Sciatic nerve (tissue), 2 donors: ENCODE measurements around the gene SLC6A19. TPM values are rescaled to one million over a fixed set of nuclear protein-coding genes. Genes with fewer than 3 reads are reported as not detected.
"Not testable (repeated sequence)": the region's sequence is repeated elsewhere in the genome, so short reads cannot be mapped to it uniquely, and the experiment has no call there.

Experiments
- ATAC-seq: fragments of 200-7000 bp; cut with Tn5 transposase; one replicate; pipeline ENCODE4 v1.9.1; 2020; ENCODE audit warnings: mild to moderate bottlenecking, moderate library complexity
- DNase-seq: peaks from one replicate; pipeline ENCODE4 v3.0.0-alpha.2; 2020; ENCODE audit warnings: low spot score
- intact Hi-C: fragments of 100-400 bp; cut with DNase I; formaldehyde crosslinking; loops from one replicate; pipeline ENCODE4 v1.14.2; 2022
- total RNA-seq: library from RNA; stranded (reverse); fragmentation: NEBNext Ultra II Directional; extraction: Animal tissue kit (Norgen Biotek cat#: 25700); gene quantifications from one replicate; pipeline ENCODE4 v1.2.1, GENCODE V29; 2021
- donor health status: DM: no; HTN: no; CAD: no.
- donor health status: DM: no; HTN: no; CAD: no.

SLC6A19 gene
- total RNA-seq, 1 donor from 2014 or later: 0.09 TPM

DNA sequence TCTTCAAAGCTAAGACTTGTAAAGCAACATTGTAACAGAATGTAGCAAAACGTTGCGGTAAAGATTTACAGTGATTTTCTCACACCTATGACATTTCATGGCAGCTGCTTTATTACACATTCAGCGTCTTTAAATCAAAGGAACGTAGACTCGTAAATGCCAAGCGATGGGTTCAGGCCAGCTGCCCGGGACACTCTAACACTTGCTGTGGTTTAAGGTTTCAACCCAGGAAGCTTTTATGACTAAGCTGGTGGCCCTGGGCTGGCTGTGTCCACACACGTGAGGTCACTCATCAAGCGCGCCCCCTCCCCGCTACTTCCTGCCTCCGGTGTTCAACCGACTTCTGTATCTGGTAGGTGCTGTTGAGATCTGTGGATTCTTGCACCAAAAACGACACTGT lies 26.3 kb downstream of the SLC6A19 start:
- no peak for ATAC-seq
- DNase-seq: no peak
- intact Hi-C loops: no loop called here

GRCh38 chr5:1228120-1228519 lies 26.7 kb downstream of the SLC6A19 start:
- intact Hi-C loops: no loop called here
- no peak for ATAC-seq
- DNase-seq: no peak

DNA sequence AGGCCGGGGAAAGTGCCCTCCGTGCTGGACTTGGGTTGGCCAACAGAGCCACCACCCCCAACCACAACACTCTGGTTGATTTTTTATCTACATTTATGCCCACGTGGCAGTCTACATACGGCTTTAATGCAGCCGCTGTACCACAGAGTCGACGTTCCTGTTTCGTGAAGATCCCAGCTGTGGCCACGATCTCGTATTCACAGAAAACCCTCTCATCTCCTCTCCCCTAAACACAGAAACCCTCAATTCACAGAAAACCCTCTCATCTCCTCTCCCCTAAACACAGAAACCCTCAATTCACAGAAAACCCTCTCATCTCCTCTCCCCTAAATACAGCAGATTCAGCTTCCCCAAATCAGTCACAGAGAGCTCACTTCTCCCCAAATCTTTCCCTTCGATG lies 27.6 kb downstream of the SLC6A19 start:
- ATAC-seq, intact Hi-C loops, DNase-seq: not testable (repeated sequence)

GRCh38 chr5:1229822-1230221 lies 28.4 kb downstream of the SLC6A19 start:
- ATAC-seq: no peak
- DNase-seq: no peak
- intact Hi-C loops: no loop called here

DNA sequence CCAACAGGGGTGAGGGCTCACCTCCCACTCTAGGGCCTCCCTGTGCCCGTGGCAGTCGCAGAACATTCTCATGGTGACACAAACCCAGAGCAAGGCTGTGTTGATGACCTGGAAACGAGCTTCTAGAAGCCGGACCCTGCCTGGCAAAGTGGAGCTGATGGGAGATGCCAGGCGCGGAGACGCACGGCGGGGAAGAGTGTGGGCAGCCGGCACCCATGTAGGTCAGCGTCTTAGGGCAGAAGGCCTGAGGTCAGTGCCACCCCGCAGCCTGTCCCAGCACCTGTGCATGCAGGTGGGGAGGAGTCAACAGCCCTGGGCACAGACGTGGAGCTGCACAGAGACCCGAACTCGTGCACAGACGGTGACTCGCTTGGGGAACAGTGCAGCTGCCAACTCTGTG lies 29.2 kb downstream of the SLC6A19 start:
- intact Hi-C loops: no loop called here
- DNase-seq (no peak), ATAC-seq (no peak)

- no peak for ATAC-seq
- intact Hi-C loops: no loop called here
- no peak for DNase-seq
These were observed 30.0 kb downstream of the SLC6A19 start for GRCh38 chr5:1231354-1231905.

- DNase-seq: no peak
- ATAC-seq: no peak
- intact Hi-C loops: no loop called here
These were observed 31.4 kb downstream of the SLC6A19 start for GRCh38 chr5:1232780-1233179.

DNA sequence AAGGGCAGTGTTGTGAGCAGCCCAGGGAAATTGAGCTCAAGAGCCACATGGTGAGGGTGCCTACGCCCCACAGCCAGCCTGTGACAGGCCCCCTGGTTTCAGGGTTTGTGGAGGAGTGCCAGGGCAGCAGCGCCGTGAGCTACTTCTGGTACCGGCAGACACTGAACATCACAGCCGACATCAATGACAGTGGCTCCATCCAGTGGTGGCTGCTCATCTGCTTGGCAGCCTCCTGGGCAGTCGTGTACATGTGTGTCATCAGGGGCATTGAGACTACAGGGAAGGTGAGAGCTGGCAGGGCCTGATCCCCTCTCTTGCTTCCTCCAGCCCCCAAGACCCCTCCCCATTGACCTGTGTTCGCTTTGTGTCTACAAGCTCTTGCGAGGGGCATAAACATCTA lies 34.0 kb downstream of the SLC6A19 start:
- DNase-seq (no peak), ATAC-seq (no peak)
- intact Hi-C loops: no loop called here

GRCh38 chr5:1235838-1236237 lies 34.4 kb downstream of the SLC6A19 start:
- DNase-seq: no peak
- intact Hi-C loops: no loop called here
- ATAC-seq: no peak

- ATAC-seq: no peak
- DNase-seq: no peak
- intact Hi-C loops: no loop called here
These were observed 38.3 kb downstream of the SLC6A19 start for GRCh38 chr5:1239505-1240251.

DNA sequence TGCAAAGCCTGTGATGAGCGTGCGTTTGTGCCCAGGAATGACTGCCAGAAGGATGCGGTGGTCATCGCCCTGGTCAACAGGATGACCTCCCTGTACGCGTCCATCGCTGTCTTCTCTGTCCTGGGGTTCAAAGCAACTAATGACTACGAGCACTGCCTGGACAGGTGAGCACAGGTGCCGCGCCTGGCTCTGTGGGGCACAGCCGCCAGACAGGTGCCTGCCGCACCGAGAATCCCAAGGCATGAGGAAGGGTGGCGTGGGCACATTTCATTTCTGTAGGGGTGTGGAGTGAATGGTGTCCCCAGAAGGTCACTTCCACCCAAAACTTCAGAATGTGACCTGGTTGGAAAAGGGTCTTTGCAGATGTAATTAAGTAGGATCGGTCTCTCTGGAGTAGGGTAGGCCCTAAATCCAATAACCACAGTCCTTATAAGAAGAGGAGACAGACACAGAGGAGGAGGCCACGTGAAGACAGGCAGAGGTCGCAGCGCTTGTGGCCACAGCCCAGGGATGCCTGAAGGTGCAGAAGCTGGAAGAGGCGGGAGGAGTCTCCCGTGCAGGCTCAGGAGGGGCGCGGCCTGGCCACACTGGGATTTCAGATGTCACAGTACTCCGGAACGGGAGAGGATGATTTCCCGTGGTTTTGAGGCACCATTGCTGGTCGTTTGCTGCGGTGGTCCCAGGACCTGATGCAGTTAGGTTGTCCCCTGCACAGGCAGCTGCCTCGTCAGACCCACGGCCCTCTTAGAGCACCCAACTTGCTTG lies 39.3 kb downstream of the SLC6A19 start:
- no peak for ATAC-seq
- intact Hi-C loops: no loop called here
- no peak for DNase-seq

DNA sequence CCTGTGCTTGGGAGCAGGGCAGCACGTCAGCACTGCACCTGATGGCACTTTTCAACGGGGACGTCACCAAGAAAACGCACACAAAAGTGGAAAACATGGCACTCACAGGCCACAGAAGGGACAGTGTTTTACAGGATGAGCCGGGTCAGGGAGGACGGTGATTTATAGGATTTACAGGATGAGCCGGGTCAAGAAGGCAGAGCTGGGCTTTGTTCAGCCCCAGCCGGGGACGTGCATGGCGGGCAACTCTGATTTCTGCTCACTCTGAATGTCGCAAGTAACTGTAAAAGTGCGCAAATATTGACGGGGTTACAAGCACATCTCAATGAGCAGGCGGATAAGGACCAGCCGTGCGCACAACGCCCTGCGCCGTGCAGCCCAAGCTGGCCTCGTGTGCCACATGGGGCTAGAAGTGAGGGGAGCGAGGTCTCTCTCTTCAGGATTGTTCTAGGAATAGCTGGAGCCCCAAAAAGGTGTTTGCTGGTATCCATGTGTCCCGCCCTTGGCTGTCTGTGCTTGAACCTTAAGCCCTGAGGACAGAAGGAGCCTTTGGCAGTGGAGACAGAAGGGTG lies 40.2 kb downstream of the SLC6A19 start:
- intact Hi-C loops: no loop called here
- ATAC-seq: no peak
- no peak for DNase-seq

- DNase-seq (no peak), ATAC-seq (no peak)
- intact Hi-C loops: no loop called here
These were observed 41.5 kb downstream of the SLC6A19 start for GRCh38 chr5:1242733-1243486.

DNA sequence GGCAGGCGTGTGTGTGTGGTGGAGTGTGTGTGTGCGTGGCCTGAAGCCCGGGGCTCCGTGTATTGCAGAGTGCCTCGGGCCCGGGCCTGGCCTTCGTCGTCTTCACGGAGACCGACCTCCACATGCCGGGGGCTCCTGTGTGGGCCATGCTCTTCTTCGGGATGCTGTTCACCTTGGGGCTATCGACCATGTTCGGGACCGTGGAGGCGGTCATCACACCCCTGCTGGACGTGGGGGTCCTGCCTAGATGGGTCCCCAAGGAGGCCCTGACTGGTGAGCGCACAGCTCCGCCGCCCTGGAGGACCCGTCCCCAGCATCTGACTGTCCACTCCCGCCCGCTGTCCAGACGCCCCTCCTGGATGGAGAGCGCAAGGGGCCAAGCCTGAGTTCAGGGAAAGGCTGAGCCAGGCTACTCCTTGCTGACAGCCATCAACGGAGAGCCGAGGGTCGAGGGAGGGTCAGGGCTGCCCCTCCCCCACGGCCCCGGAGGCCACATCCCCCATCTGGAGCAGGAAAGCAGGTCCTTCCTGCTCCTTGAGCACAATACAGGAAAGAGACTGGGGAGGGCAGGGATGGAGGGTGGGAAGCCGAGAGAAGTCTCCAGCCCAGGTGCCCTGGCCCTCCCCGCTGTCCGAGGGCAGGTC lies 42.2 kb downstream of the SLC6A19 start:
- DNase-seq (no peak), ATAC-seq (no peak)
- intact Hi-C loops: no loop called here

GRCh38 chr5:1244255-1244654 lies 42.9 kb downstream of the SLC6A19 start:
- intact Hi-C loops: no loop called here
- ATAC-seq (no peak), DNase-seq (no peak)

DNA sequence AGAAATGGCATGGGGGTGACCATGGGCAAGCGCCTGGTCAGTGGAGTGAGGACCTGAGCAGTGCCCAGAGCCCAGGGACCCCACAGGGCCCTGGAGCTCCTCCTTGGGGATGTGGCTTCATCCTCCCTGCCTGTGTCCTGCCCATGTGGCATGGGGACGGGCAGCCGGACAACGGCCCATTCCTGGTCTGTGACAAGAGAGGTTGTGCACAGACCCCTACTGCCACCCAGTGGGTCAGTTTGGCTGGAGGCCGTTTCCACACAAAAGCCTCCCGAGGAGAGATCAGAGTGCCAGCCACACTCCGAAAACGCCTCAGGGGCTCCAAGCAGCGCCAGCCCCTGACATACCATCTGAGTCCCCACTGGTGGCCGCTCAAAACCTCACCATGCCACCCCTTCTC lies 43.6 kb downstream of the SLC6A19 start:
- DNase-seq (no peak), ATAC-seq (no peak)
- intact Hi-C loops: no loop called here

DNA sequence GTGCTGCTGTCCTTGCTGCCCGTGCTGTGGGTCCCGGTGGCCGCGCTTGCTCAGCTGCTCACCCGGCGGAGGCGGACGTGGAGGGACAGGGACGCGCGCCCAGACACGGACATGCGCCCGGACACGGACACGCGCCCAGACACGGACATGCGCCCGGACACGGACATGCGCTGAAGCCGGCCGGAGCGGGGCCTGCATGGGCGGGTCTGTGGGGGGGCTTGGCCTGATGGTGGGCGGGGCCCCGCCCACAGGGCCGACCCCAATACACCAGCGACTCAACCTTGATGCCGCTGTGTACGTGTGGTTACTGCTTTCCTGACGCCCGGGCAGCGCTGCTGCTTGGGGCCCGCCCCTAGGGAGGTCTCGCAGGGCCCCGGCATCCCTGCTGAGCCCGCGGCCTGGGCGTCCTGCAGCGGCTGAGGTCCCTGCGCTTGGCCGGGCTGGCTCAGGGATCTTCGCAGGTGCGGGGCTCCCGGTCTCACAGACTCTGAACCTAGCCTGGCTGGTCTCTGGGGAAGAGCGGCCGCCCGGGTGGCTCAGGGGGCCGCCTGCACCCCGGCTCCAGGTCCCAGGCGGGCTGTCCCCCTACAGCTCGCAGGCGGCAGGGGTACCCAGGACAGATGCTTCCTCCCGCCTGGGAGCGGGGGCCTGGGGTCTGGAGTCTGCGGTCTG lies 44.6 kb downstream of the SLC6A19 start:
- intact Hi-C loops: no loop called here
- DNase-seq: no peak
- ATAC-seq: no peak

DNA sequence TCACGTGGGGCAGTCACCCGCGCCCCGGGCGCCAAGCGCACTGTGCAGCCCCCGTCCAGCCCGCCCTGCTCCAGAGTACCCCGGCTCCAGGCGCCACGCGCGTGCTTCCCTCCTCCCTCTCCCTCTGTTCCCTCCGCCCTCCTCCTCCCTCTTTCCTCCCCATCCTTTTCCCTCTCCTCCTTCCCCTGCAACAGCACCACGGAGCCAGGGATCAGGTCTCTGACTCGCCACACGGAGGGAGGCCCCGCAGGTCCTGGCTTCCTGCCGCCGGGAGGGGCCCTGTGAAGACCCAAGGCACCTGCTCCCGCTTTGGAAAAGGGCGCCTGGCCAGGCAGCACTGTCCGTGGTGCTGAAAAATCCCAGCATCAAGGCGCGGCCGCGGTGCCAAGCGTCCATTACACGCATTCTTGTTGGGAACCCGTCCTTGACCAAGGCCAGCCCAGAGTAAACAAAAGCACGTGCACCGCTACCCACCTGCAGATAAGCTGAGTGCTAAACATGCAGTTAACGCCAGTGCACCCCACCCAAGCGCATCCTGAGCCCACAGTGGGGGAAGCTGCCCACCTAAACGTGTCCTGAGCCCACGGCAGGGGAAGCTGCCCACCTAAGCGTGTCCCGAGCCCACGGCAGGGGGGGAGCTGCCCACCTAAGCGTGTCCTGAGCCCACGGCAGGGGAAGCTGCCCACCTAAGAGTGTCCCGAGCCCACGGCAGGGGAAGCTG lies 45.5 kb downstream of the SLC6A19 start:
- DNase-seq (no peak), ATAC-seq (no peak)
- intact Hi-C loops: no loop called here
